Measurements from ENCODE around the gene LCE2D. TPM values are rescaled to one million over a fixed set of nuclear protein-coding genes. Genes with fewer than 3 reads are reported as not detected.
A peak's percentile ranks its signal among the peaks of the same experiment; 100 is the strongest.
"Not testable (repeated sequence)": the region's sequence is repeated elsewhere in the genome, so short reads cannot be mapped to it uniquely, and the experiment has no call there.

LCE2D gene
- total and polyA plus RNA-seq, 2 experiments from 2014 or later = not detected

- TF ChIP-seq CREB1 (CRISPR knock-in tag; IDR thresholded peaks at IDR 0.05; ENCODE audit: low read depth) (no peak), POLR2AphosphoS5 (IDR thresholded peaks at IDR 0.05; ENCODE audit: low read depth) (no peak), EZH2phosphoT487 (IDR thresholded peaks at IDR 0.05; ENCODE audit: unreplicated experiment) (no peak)
Measured at GRCh38 chr1:152667648-152668047, 4.5 kb downstream of the LCE2D start (continued).

- Histone ChIP-seq H4K20me1 (replicated peaks; ENCODE audit: insufficient read depth) (no peaks in the 10 kb centered on the region), H3K4me1 (ENCODE audit: insufficient read depth) (no peaks in the 10 kb centered on the region), H3K27ac (ENCODE audit: low read depth) (no peak overlapping the region), H3K4me2 (no peak overlapping the region), H3K79me2 (replicated peaks; ENCODE audit: insufficient read depth) (no peaks in the 10 kb centered on the region), H3K9me2 (ENCODE audit: insufficient read depth) (no peaks in the 10 kb centered on the region; the same call in 1 of the 2 replicates), H3F3A (replicated peaks; ENCODE audit: low read depth) (no peaks in the 10 kb centered on the region), H3K27me3 (ENCODE audit: insufficient read depth) (no peaks in the 10 kb centered on the region), H3K4me3 (no peak overlapping the region), H3K36me3 (ENCODE audit: insufficient read depth) (no peaks in the 10 kb centered on the region), H2AFZ (peak overlapping the region; percentile 23; the same call in 1 of the 2 replicates)
- Mint-ChIP-seq H3K4me1 (no peaks in the 10 kb centered on the region), H3K4me3 (no peak overlapping the region), H3K9me3 (no peaks in the 10 kb centered on the region; the same call in 2 of the 3 replicates), H3K27me3 (ENCODE audit: insufficient read depth, low read depth, poor library complexity) (peaks cover 2% of the 10 kb centered on the region), H3K27ac (no peak overlapping the region), H3K36me3 (ENCODE audit: low read depth) (no peaks in the 10 kb centered on the region)
- ATAC-seq = no peak
- TF ChIP-seq EZH2phosphoT487 (IDR thresholded peaks at IDR 0.05; ENCODE audit: unreplicated experiment) (no peak), EZH2 (IDR thresholded peaks at IDR 0.05; ENCODE audit: low read depth, unreplicated experiment) (no peak), POLR2AphosphoS5 (IDR thresholded peaks at IDR 0.05; ENCODE audit: low read depth) (no peak), NANOG (IDR thresholded peaks at IDR 0.05; ENCODE audit: borderline replicate concordance) (no peak)
- no peak for DNase-seq (ENCODE audit: low spot score)
Measured at GRCh38 chr1:152673016-152673415, 9.8 kb downstream of the LCE2D start.

GRCh38 chr1:152674983-152675382, 11.8 kb downstream of the LCE2D start, which contains the start of gene LCE2C:
Gene LCE2C (plus strand): TSS chr1:152675279. CDS start chr1:152676016, 737 bp downstream.
- not testable (repeated sequence) for H2AFZ ChIP-seq; ATAC-seq; H3F3A ChIP-seq (replicated peaks; ENCODE audit: low read depth); H3K4me3 ChIP-seq; H3K4me1 Mint-ChIP-seq; H3K4me3 Mint-ChIP-seq; H3K36me3 Mint-ChIP-seq (ENCODE audit: low read depth); H3K9me3 Mint-ChIP-seq; H3K4me1 ChIP-seq (ENCODE audit: insufficient read depth); DNase-seq (ENCODE audit: low spot score); H3K27ac ChIP-seq (ENCODE audit: low read depth); H3K79me2 ChIP-seq (replicated peaks; ENCODE audit: insufficient read depth); H4K20me1 ChIP-seq (replicated peaks; ENCODE audit: insufficient read depth); H3K36me3 ChIP-seq (ENCODE audit: insufficient read depth); H3K4me2 ChIP-seq; H3K27me3 Mint-ChIP-seq (ENCODE audit: insufficient read depth, low read depth, poor library complexity); H3K9me2 ChIP-seq (ENCODE audit: insufficient read depth); H3K27ac Mint-ChIP-seq; H3K27me3 ChIP-seq (ENCODE audit: insufficient read depth)

GRCh38 chr1:152679459-152679858, 16.3 kb downstream of the LCE2D start:
- H3K4me2 ChIP-seq = no peak overlapping the region
- H4K20me1 ChIP-seq (replicated peaks; ENCODE audit: insufficient read depth) = no peaks in the 10 kb centered on the region
- no peaks in the 10 kb centered on the region for H3K9me3 Mint-ChIP-seq
- ATAC-seq (no peak; the same call in 2 of the 3 replicates), DNase-seq (ENCODE audit: low spot score) (no peak)
- H3K36me3 ChIP-seq (ENCODE audit: insufficient read depth) = no peaks in the 10 kb centered on the region
- no peak overlapping the region for H3K4me3 ChIP-seq
- H3K4me1 ChIP-seq (ENCODE audit: insufficient read depth) = no peaks in the 10 kb centered on the region
- no peaks in the 10 kb centered on the region for H3K36me3 Mint-ChIP-seq (ENCODE audit: low read depth)
- H3K79me2 ChIP-seq (replicated peaks; ENCODE audit: insufficient read depth) = no peaks in the 10 kb centered on the region
- no peak overlapping the region for H3K27ac ChIP-seq (ENCODE audit: low read depth)
- H3K4me1 Mint-ChIP-seq = no peaks in the 10 kb centered on the region
- H3F3A ChIP-seq (replicated peaks; ENCODE audit: low read depth) = no peaks in the 10 kb centered on the region
- H3K9me2 ChIP-seq (ENCODE audit: insufficient read depth) = no peaks in the 10 kb centered on the region
- no peak overlapping the region for H3K4me3 Mint-ChIP-seq
- H3K27me3 Mint-ChIP-seq (ENCODE audit: insufficient read depth, low read depth, poor library complexity) = no peaks in the 10 kb centered on the region
- no peak overlapping the region for H2AFZ ChIP-seq
- H3K27me3 ChIP-seq (ENCODE audit: insufficient read depth) = no peaks in the 10 kb centered on the region
- H3K27ac Mint-ChIP-seq = no peak overlapping the region
- TF ChIP-seq NANOG (IDR thresholded peaks at IDR 0.05; ENCODE audit: borderline replicate concordance) (no peak), CREB1 (CRISPR knock-in tag; IDR thresholded peaks at IDR 0.05; ENCODE audit: low read depth) (no peak), ZNF462 (CRISPR knock-in tag; IDR thresholded peaks at IDR 0.05) (no peak), ZNF331 (CRISPR knock-in tag; IDR thresholded peaks at IDR 0.05; ENCODE audit: low read depth) (no peak), ZNF114 (CRISPR knock-in tag; IDR thresholded peaks at IDR 0.05) (no peak), EZH2phosphoT487 (IDR thresholded peaks at IDR 0.05; ENCODE audit: unreplicated experiment) (no peak)

Measured in GM23338 (cell line).